HepG2 (cell line): ENCODE data around the gene SRSF3. TPM values are rescaled to one million over a fixed set of nuclear protein-coding genes. Genes with fewer than 3 reads are reported as not detected.

Source experiments
- KLF6 ChIP-seq: IDR thresholded peaks from 2 replicates; pipeline ENCODE4 v1.8.0; 2016; ENCODE audit warnings: missing biosample characterization, missing genetic modification reagents
- NONO ChIP-seq, 2 experiments: fragments of 450-650 bp in 1 of 2; sonication (generic) in 1 of 2; formaldehyde crosslinking in 1 of 2; IDR thresholded peaks in 1 of 2; conservative IDR thresholded peaks in 1 of 2; 2 replicates each; pipeline versions ENCODE4 v1.6.1 to v1.8.0; 2017 to 2022; ENCODE audit warnings: mild to moderate bottlenecking in 1 of 2, missing genetic modification reagents in 1 of 2, moderate library complexity in 1 of 2
- POLR2AphosphoS5 ChIP-seq: IDR thresholded peaks from 2 replicates; pipeline ENCODE4 v1.6.1; 2012; ENCODE audit warnings: low read depth, low read length
- POLR2G ChIP-seq: fragments of 200-400 bp; formaldehyde crosslinking; IDR thresholded peaks from 2 replicates; pipeline ENCODE4 v1.6.1; 2018; ENCODE audit warnings: mild to moderate bottlenecking, low read depth, low read length, moderate library complexity
- RAD21 ChIP-seq: fragments of 450-650 bp; formaldehyde crosslinking; IDR thresholded peaks from 2 replicates; pipeline ENCODE4 v1.5.0; 2020; ENCODE audit warnings: mild to moderate bottlenecking
- ZMYM4 ChIP-seq: sonication (generic); formaldehyde crosslinking; IDR thresholded peaks from 2 replicates; pipeline ENCODE4 v1.8.1; 2023; ENCODE audit warnings: mild to moderate bottlenecking, missing genetic modification reagents
- ZNF207 ChIP-seq: fragments of 450-650 bp; IDR thresholded peaks from 2 replicates; pipeline ENCODE4 v1.6.1; 2016; ENCODE audit warnings: antibody characterized with exemption, borderline replicate concordance
- ZNF557 ChIP-seq: sonication (generic); formaldehyde crosslinking; IDR thresholded peaks from 2 replicates; pipeline ENCODE4 v1.4.0; 2020; ENCODE audit warnings: missing genetic modification reagents
- ZNF564 ChIP-seq: sonication (generic); formaldehyde crosslinking; IDR thresholded peaks from 2 replicates; pipeline ENCODE4 v1.8.1; 2023; ENCODE audit warnings: mild to moderate bottlenecking, missing genetic modification reagents
- ZNF672 ChIP-seq: sonication (generic); formaldehyde crosslinking; IDR thresholded peaks from 2 replicates; pipeline ENCODE4 v1.8.1; 2022; ENCODE audit warnings: missing genetic modification reagents
- ZNF790 ChIP-seq: sonication (generic); formaldehyde crosslinking; IDR thresholded peaks from 2 replicates; pipeline ENCODE4 v1.8.0; 2022; ENCODE audit warnings: missing genetic modification reagents, mild to moderate bottlenecking, borderline replicate concordance
- ZSCAN25 ChIP-seq: sonication (generic); formaldehyde crosslinking; IDR thresholded peaks from 2 replicates; pipeline ENCODE4 v1.8.0; 2022; ENCODE audit warnings: mild to moderate bottlenecking, missing genetic modification reagents
- polyA plus RNA-seq, 8 experiments: library from polyadenylated mRNA; depleted of rRNA in 3 of 8; stranded (reverse) in 7 of 8; unstranded in 1 of 8; fragments of >200 nt; fragmentation: Illumina TruSeq in 4 of 8; extraction: Trizol in 4 of 8; gene quantifications; 2 replicates each; pipeline versions ENCODE4 v1.2.1 to v1.2.3, GENCODE V29; 2011 to 2016; ENCODE audit warnings: low read depth in 4 of 8, missing spikeins in 1 of 8, mixed read lengths in 1 of 8; ENCODE audit not compliant: insufficient read depth in 1 of 8
- total RNA-seq, 5 experiments: library from RNA; depleted of rRNA; stranded (reverse); fragments of >200 nt; fragmentation: Illumina TruSeq; extraction: Trizol; gene quantifications; 2 replicates each; pipeline ENCODE4 v1.2.3, GENCODE V29; 2016; ENCODE audit warnings: low read depth in 1 of 5
- TF ChIP-seq, protein P1 (sequence below): sonication (generic); formaldehyde crosslinking; IDR thresholded peaks from 2 replicates; pipeline ENCODE4 v1.8.1; 2023; ENCODE audit warnings: mild to moderate bottlenecking, missing genetic modification reagents
- TF ChIP-seq, protein P2 (sequence below): sonication (generic); formaldehyde crosslinking; IDR thresholded peaks from 2 replicates; pipeline ENCODE4 v1.8.1; 2022; ENCODE audit warnings: mild to moderate bottlenecking, missing genetic modification reagents
- TF ChIP-seq, protein P3 (sequence below): sonication (generic); formaldehyde crosslinking; IDR thresholded peaks from 2 replicates; pipeline ENCODE4 v1.4.0; 2020; ENCODE audit warnings: missing genetic modification reagents
- TF ChIP-seq, protein P4 (sequence below): sonication (generic); formaldehyde crosslinking; conservative IDR thresholded peaks from 2 replicates; pipeline ENCODE4 v1.4.0; 2020; ENCODE audit warnings: missing genetic modification reagents
- TF ChIP-seq, protein P5 (sequence below): sonication (generic); formaldehyde crosslinking; IDR thresholded peaks from 2 replicates; pipeline ENCODE4 v1.5.0; 2020; ENCODE audit warnings: mild to moderate bottlenecking, missing genetic modification reagents

Gene SRSF3
- total and polyA plus RNA-seq, 2 of the 13 experiments (the other 11 are each of a cell fraction or from before 2014, with no cell fraction given): 206 to 684 TPM

DNA sequence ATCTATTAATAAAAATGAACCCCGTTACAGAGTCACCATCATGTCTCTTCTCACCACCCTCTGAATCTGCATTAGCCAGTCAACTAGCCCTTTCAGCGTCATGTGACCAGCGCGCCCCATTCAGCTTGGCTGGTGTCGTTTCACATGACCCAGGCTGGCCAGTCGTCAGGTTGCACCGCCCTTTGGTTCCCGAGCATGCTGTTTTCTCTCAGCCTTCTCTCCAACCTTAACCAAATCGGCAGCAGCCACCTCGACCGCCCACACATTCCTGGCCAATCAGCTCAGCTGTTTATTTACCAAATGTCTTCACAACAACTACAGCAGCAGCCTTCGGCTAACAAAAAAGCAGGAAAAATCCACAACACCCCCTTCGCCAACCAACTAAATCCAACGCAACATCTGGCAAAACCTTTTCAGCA lies 5.6 kb downstream of the SRSF3 start (continued):
- TF ChIP-seq, protein P1, sequence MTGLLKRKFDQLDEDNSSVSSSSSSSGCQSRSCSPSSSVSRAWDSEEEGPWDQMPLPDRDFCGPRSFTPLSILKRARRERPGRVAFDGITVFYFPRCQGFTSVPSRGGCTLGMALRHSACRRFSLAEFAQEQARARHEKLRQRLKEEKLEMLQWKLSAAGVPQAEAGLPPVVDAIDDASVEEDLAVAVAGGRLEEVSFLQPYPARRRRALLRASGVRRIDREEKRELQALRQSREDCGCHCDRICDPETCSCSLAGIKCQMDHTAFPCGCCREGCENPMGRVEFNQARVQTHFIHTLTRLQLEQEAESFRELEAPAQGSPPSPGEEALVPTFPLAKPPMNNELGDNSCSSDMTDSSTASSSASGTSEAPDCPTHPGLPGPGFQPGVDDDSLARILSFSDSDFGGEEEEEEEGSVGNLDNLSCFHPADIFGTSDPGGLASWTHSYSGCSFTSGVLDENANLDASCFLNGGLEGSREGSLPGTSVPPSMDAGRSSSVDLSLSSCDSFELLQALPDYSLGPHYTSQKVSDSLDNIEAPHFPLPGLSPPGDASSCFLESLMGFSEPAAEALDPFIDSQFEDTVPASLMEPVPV: no peak
- TF ChIP-seq ZSCAN25 (no peak), ZNF207 (no peak), KLF6 (CRISPR knock-in tag) (no peak), ZNF672 (CRISPR knock-in tag) (no peak), ZNF557 (CRISPR knock-in tag) (no peak), POLR2AphosphoS5 (peak; percentile 16; the same call in 1 of the 2 replicates), POLR2G (peak; percentile 49), ZNF790 (CRISPR knock-in tag) (no peak), ZMYM4 (peak; percentile 46; the same call in 1 of the 2 replicates), ZNF564 (CRISPR knock-in tag) (no peak), RAD21 (CRISPR knock-in tag) (no peak), NONO (IDR thresholded peaks at IDR 0.05) (no peak), NONO (CRISPR knock-in tag; conservative IDR thresholded peaks at IDR 0.05) (no peak)
- TF ChIP-seq, protein P2, sequence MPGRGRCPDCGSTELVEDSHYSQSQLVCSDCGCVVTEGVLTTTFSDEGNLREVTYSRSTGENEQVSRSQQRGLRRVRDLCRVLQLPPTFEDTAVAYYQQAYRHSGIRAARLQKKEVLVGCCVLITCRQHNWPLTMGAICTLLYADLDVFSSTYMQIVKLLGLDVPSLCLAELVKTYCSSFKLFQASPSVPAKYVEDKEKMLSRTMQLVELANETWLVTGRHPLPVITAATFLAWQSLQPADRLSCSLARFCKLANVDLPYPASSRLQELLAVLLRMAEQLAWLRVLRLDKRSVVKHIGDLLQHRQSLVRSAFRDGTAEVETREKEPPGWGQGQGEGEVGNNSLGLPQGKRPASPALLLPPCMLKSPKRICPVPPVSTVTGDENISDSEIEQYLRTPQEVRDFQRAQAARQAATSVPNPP (CRISPR knock-in tag): no peak
- TF ChIP-seq, protein P3, sequence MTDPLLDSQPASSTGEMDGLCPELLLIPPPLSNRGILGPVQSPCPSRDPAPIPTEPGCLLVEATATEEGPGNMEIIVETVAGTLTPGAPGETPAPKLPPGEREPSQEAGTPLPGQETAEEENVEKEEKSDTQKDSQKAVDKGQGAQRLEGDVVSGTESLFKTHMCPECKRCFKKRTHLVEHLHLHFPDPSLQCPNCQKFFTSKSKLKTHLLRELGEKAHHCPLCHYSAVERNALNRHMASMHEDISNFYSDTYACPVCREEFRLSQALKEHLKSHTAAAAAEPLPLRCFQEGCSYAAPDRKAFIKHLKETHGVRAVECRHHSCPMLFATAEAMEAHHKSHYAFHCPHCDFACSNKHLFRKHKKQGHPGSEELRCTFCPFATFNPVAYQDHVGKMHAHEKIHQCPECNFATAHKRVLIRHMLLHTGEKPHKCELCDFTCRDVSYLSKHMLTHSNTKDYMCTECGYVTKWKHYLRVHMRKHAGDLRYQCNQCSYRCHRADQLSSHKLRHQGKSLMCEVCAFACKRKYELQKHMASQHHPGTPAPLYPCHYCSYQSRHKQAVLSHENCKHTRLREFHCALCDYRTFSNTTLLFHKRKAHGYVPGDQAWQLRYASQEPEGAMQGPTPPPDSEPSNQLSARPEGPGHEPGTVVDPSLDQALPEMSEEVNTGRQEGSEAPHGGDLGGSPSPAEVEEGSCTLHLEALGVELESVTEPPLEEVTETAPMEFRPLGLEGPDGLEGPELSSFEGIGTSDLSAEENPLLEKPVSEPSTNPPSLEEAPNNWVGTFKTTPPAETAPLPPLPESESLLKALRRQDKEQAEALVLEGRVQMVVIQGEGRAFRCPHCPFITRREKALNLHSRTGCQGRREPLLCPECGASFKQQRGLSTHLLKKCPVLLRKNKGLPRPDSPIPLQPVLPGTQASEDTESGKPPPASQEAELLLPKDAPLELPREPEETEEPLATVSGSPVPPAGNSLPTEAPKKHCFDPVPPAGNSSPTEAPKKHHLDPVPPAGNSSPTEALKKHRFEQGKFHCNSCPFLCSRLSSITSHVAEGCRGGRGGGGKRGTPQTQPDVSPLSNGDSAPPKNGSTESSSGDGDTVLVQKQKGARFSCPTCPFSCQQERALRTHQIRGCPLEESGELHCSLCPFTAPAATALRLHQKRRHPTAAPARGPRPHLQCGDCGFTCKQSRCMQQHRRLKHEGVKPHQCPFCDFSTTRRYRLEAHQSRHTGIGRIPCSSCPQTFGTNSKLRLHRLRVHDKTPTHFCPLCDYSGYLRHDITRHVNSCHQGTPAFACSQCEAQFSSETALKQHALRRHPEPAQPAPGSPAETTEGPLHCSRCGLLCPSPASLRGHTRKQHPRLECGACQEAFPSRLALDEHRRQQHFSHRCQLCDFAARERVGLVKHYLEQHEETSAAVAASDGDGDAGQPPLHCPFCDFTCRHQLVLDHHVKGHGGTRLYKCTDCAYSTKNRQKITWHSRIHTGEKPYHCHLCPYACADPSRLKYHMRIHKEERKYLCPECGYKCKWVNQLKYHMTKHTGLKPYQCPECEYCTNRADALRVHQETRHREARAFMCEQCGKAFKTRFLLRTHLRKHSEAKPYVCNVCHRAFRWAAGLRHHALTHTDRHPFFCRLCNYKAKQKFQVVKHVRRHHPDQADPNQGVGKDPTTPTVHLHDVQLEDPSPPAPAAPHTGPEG: 0 out of 2 replicates have a peak, but pooled peaks have one; percentile 31
- TF ChIP-seq, protein P4, sequence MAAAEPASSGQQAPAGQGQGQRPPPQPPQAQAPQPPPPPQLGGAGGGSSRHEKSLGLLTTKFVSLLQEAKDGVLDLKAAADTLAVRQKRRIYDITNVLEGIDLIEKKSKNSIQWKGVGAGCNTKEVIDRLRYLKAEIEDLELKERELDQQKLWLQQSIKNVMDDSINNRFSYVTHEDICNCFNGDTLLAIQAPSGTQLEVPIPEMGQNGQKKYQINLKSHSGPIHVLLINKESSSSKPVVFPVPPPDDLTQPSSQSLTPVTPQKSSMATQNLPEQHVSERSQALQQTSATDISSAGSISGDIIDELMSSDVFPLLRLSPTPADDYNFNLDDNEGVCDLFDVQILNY (CRISPR knock-in tag): no peak
- TF ChIP-seq, protein P5, sequence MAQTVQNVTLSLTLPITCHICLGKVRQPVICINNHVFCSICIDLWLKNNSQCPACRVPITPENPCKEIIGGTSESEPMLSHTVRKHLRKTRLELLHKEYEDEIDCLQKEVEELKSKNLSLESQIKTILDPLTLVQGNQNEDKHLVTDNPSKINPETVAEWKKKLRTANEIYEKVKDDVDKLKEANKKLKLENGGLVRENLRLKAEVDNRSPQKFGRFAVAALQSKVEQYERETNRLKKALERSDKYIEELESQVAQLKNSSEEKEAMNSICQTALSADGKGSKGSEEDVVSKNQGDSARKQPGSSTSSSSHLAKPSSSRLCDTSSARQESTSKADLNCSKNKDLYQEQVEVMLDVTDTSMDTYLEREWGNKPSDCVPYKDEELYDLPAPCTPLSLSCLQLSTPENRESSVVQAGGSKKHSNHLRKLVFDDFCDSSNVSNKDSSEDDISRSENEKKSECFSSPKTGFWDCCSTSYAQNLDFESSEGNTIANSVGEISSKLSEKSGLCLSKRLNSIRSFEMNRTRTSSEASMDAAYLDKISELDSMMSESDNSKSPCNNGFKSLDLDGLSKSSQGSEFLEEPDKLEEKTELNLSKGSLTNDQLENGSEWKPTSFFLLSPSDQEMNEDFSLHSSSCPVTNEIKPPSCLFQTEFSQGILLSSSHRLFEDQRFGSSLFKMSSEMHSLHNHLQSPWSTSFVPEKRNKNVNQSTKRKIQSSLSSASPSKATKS: no peak
